GM23338 (cell line): Measurements from ENCODE around the gene GPD1. TPM values are rescaled to one million over a fixed set of nuclear protein-coding genes. Genes with fewer than 3 reads are reported as not detected.

Experiments
- ATAC-seq: fragments of 200-7000 bp; cut with Tn5 transposase; 3 replicates; pipeline ENCODE4 v1.9.1; 2020
- DNase-seq: peaks from one replicate; pipeline ENCODE4 v3.0.0-alpha.2; 2015; ENCODE audit warnings: low spot score
- H2AFZ ChIP-seq: fragments of 200-600 bp; sonication (generic); 2 replicates; pipeline ENCODE4 v1.8.0; 2016; ENCODE audit warnings: antibody characterized with exemption, mild to moderate bottlenecking, moderate library complexity
- H3F3A ChIP-seq: fragments of 200-600 bp; sonication (generic); replicated peaks from 2 replicates; pipeline ENCODE4 v1.8.0; 2017; ENCODE audit warnings: antibody characterized with exemption, mixed run types, low read depth
- H3K27ac ChIP-seq: fragments of 200-600 bp; sonication (generic); 2 replicates; pipeline ENCODE4 v1.6.1; 2016; ENCODE audit warnings: low read depth
- H3K27me3 ChIP-seq: fragments of 200-600 bp; sonication (generic); 2 replicates; pipeline ENCODE4 v1.8.0; 2016; ENCODE audit warnings: mild to moderate bottlenecking, mixed run types, moderate library complexity; ENCODE audit not compliant: insufficient read depth
- H3K36me3 ChIP-seq: fragments of 200-600 bp; sonication (generic); 2 replicates; pipeline ENCODE4 v1.8.0; 2016; ENCODE audit warnings: mild to moderate bottlenecking; ENCODE audit not compliant: insufficient read depth
- H3K4me1 ChIP-seq: fragments of 200-600 bp; sonication (generic); 2 replicates; pipeline ENCODE4 v1.8.0; 2016; ENCODE audit warnings: mild to moderate bottlenecking, moderate library complexity; ENCODE audit not compliant: insufficient read depth
- H3K4me2 ChIP-seq: fragments of 200-600 bp; sonication (generic); 2 replicates; pipeline ENCODE4 v1.7.1; 2017; ENCODE audit warnings: mixed run types
- H3K4me3 ChIP-seq: fragments of 200-600 bp; sonication (generic); 2 replicates; pipeline ENCODE4 v1.6.1; 2016; ENCODE audit warnings: mixed run types
- H3K79me2 ChIP-seq: fragments of 200-600 bp; sonication (generic); replicated peaks from 2 replicates; pipeline ENCODE4 v1.8.0; 2017; ENCODE audit warnings: mild to moderate bottlenecking; ENCODE audit not compliant: insufficient read depth
- H3K9me2 ChIP-seq: fragments of 200-600 bp; sonication (generic); 2 replicates; pipeline ENCODE4 v1.8.0; 2017; ENCODE audit not compliant: insufficient read depth
- H4K20me1 ChIP-seq: fragments of 200-600 bp; sonication (generic); replicated peaks from 2 replicates; pipeline ENCODE4 v1.8.0; 2017; ENCODE audit warnings: mild to moderate bottlenecking; ENCODE audit not compliant: insufficient read depth
- H3K27ac Mint-ChIP-seq: 2 replicates; pipeline ENCODE4 v1.8.0; 2020; ENCODE audit warnings: inconsistent platforms, mild to moderate bottlenecking, moderate library complexity, mixed read lengths
- H3K27me3 Mint-ChIP-seq: 3 replicates; pipeline ENCODE4 v1.8.0; 2022; ENCODE audit warnings: low read depth, mild to moderate bottlenecking, moderate library complexity, mixed read lengths, inconsistent platforms; ENCODE audit not compliant: insufficient read depth, poor library complexity
- H3K36me3 Mint-ChIP-seq: 3 replicates; pipeline ENCODE4 v1.8.0; 2021; ENCODE audit warnings: low read depth, mild to moderate bottlenecking, inconsistent platforms, moderate library complexity, mixed read lengths
- H3K4me1 Mint-ChIP-seq: 3 replicates; pipeline ENCODE4 v1.8.0; 2020; ENCODE audit warnings: mild to moderate bottlenecking, inconsistent platforms, mixed read lengths
- H3K4me3 Mint-ChIP-seq: 3 replicates; pipeline ENCODE4 v1.8.0; 2021; ENCODE audit warnings: moderate library complexity, mild to moderate bottlenecking, inconsistent platforms, mixed read lengths
- H3K9me3 Mint-ChIP-seq: 3 replicates; pipeline ENCODE4 v1.8.0; 2020; ENCODE audit warnings: moderate library complexity, mild to moderate bottlenecking, inconsistent platforms, mixed read lengths
- CREB1 ChIP-seq: fragments of 250-450 bp; sonication (Bioruptor Pico); IDR thresholded peaks from 2 replicates; pipeline ENCODE4 v1.5.0; 2020; ENCODE audit warnings: low read depth, mild to moderate bottlenecking, moderate library complexity
- EZH2 ChIP-seq: fragments of 200-600 bp; sonication (generic); IDR thresholded peaks from one replicate; pipeline ENCODE4 v1.8.0; 2017; ENCODE audit warnings: antibody characterized with exemption, mild to moderate bottlenecking, low read depth; ENCODE audit not compliant: unreplicated experiment
- EZH2phosphoT487 ChIP-seq: fragments of 200-600 bp; sonication (generic); IDR thresholded peaks from one replicate; pipeline ENCODE4 v1.8.1; 2018; ENCODE audit warnings: antibody characterized with exemption; ENCODE audit not compliant: unreplicated experiment
- JUNB ChIP-seq: IDR thresholded peaks from one replicate; pipeline ENCODE4 v1.6.1; 2016; ENCODE audit warnings: antibody characterized with exemption; ENCODE audit not compliant: unreplicated experiment
- NANOG ChIP-seq: IDR thresholded peaks from 2 replicates; pipeline ENCODE4 v1.6.1; 2016; ENCODE audit warnings: antibody characterized with exemption, borderline replicate concordance
- POLR2AphosphoS5 ChIP-seq: IDR thresholded peaks from 2 replicates; pipeline ENCODE4 v1.6.1; 2016; ENCODE audit warnings: antibody characterized with exemption, low read depth
- STAT1 ChIP-seq: IDR thresholded peaks from one replicate; pipeline ENCODE4 v1.6.1; 2016; ENCODE audit warnings: antibody characterized with exemption; ENCODE audit not compliant: unreplicated experiment
- ZNF114 ChIP-seq: fragments of 250-450 bp; sonication (Bioruptor Pico); IDR thresholded peaks from 2 replicates; pipeline ENCODE4 v1.5.0; 2020; ENCODE audit warnings: mild to moderate bottlenecking, moderate library complexity
- ZNF331 ChIP-seq: fragments of 250-450 bp; sonication (Bioruptor Pico); IDR thresholded peaks from 2 replicates; pipeline ENCODE4 v1.5.0; 2020; ENCODE audit warnings: low read depth, mild to moderate bottlenecking, moderate library complexity
- polyA plus RNA-seq: library from polyadenylated mRNA; unstranded; fragments of >200 nt; fragmentation: Nextera tagmentation; extraction: Ambion mirVana; gene quantifications from 2 replicates; pipeline ENCODE4 v1.2.1, GENCODE V29; 2016
- total RNA-seq: library from RNA; depleted of rRNA; stranded (reverse); fragments of >200 nt; shearing (Covaris generic); gene quantifications from 2 replicates; pipeline ENCODE4 v1.2.3, GENCODE V29; 2014
- TF ChIP-seq, protein P1 (sequence below): fragments of 250-450 bp; sonication (Bioruptor Pico); IDR thresholded peaks from 2 replicates; pipeline ENCODE4 v1.5.0; 2020; ENCODE audit warnings: mild to moderate bottlenecking, moderate library complexity
- TF ChIP-seq, protein P2 (sequence below), 2 experiments: fragments of 200-600 bp in 1 of 2; sonication (generic) in 1 of 2; conservative IDR thresholded peaks; 2 replicates each; pipeline versions ENCODE4 v1.5.1 to v1.6.1; 2016 to 2017; ENCODE audit warnings: antibody characterized with exemption in 2 of 2, low read depth in 2 of 2, mild to moderate bottlenecking in 2 of 2, moderate library complexity in 1 of 2
- TF ChIP-seq, protein P3 (sequence below): IDR thresholded peaks from one replicate; pipeline ENCODE4 v1.6.1; 2018; ENCODE audit warnings: antibody characterized with exemption; ENCODE audit not compliant: unreplicated experiment

GPD1 gene
- total and polyA plus RNA-seq, 2 experiments from 2014 or later, result 0.36 to 0.45 TPM

DNA sequence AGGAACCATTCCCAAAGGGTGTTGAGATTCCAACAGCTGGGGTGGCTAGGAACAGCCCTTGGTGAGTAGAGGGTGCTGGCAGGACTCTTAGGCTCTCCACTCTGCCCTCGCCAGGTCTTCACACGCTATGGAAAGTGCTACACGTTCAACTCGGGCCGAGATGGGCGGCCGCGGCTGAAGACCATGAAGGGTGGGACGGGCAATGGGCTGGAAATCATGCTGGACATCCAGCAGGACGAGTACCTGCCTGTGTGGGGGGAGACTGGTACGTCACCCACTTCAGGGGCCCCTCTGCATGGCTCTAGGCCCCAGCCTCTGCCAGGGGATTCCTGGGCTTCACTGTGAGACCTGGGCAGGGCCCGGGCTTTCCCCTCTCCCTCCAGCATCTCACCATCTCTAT is 26.7 kb upstream of the GPD1 start:
- H3K27me3 Mint-ChIP-seq, result peaks cover 16% of the 10 kb centered on the region
- no peak for DNase-seq
- H2AFZ ChIP-seq, result no peak overlapping the region
- no peak overlapping the region for H3K27ac ChIP-seq
- H3K4me1 Mint-ChIP-seq, result peaks cover 30% of the 10 kb centered on the region
- peaks cover 27% of the 10 kb centered on the region for H3K27me3 ChIP-seq
- no peak for ATAC-seq
- TF ChIP-seq POLR2AphosphoS5 (no peak), ZNF114 (no peak), NANOG (no peak), EZH2 (no peak), JUNB (no peak), STAT1 (no peak), ZNF331 (no peak), CREB1 (CRISPR knock-in tag) (no peak), EZH2phosphoT487 (no peak)
- TF ChIP-seq, protein P1, sequence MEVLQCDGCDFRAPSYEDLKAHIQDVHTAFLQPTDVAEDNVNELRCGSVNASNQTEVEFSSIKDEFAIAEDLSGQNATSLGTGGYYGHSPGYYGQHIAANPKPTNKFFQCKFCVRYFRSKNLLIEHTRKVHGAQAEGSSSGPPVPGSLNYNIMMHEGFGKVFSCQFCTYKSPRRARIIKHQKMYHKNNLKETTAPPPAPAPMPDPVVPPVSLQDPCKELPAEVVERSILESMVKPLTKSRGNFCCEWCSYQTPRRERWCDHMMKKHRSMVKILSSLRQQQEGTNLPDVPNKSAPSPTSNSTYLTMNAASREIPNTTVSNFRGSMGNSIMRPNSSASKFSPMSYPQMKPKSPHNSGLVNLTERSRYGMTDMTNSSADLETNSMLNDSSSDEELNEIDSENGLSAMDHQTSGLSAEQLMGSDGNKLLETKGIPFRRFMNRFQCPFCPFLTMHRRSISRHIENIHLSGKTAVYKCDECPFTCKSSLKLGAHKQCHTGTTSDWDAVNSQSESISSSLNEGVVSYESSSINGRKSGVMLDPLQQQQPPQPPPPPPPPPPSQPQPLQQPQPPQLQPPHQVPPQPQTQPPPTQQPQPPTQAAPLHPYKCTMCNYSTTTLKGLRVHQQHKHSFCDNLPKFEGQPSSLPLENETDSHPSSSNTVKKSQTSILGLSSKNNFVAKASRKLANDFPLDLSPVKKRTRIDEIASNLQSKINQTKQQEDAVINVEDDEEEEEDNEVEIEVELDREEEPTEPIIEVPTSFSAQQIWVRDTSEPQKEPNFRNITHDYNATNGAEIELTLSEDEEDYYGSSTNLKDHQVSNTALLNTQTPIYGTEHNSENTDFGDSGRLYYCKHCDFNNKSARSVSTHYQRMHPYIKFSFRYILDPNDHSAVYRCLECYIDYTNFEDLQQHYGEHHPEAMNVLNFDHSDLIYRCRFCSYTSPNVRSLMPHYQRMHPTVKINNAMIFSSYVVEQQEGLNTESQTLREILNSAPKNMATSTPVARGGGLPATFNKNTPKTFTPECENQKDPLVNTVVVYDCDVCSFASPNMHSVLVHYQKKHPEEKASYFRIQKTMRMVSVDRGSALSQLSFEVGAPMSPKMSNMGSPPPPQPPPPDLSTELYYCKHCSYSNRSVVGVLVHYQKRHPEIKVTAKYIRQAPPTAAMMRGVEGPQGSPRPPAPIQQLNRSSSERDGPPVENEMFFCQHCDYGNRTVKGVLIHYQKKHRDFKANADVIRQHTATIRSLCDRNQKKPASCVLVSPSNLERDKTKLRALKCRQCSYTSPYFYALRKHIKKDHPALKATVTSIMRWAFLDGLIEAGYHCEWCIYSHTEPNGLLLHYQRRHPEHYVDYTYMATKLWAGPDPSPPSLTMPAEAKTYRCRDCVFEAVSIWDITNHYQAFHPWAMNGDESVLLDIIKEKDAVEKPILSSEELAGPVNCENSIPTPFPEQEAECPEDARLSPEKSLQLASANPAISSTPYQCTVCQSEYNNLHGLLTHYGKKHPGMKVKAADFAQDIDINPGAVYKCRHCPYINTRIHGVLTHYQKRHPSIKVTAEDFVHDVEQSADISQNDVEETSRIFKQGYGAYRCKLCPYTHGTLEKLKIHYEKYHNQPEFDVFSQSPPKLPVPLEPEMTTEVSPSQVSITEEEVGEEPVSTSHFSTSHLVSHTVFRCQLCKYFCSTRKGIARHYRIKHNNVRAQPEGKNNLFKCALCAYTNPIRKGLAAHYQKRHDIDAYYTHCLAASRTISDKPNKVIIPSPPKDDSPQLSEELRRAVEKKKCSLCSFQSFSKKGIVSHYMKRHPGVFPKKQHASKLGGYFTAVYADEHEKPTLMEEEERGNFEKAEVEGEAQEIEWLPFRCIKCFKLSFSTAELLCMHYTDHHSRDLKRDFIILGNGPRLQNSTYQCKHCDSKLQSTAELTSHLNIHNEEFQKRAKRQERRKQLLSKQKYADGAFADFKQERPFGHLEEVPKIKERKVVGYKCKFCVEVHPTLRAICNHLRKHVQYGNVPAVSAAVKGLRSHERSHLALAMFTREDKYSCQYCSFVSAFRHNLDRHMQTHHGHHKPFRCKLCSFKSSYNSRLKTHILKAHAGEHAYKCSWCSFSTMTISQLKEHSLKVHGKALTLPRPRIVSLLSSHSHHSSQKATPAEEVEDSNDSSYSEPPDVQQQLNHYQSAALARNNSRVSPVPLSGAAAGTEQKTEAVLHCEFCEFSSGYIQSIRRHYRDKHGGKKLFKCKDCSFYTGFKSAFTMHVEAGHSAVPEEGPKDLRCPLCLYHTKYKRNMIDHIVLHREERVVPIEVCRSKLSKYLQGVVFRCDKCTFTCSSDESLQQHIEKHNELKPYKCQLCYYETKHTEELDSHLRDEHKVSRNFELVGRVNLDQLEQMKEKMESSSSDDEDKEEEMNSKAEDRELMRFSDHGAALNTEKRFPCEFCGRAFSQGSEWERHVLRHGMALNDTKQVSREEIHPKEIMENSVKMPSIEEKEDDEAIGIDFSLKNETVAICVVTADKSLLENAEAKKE (CRISPR knock-in tag), result no peak
- TF ChIP-seq, protein P2, sequence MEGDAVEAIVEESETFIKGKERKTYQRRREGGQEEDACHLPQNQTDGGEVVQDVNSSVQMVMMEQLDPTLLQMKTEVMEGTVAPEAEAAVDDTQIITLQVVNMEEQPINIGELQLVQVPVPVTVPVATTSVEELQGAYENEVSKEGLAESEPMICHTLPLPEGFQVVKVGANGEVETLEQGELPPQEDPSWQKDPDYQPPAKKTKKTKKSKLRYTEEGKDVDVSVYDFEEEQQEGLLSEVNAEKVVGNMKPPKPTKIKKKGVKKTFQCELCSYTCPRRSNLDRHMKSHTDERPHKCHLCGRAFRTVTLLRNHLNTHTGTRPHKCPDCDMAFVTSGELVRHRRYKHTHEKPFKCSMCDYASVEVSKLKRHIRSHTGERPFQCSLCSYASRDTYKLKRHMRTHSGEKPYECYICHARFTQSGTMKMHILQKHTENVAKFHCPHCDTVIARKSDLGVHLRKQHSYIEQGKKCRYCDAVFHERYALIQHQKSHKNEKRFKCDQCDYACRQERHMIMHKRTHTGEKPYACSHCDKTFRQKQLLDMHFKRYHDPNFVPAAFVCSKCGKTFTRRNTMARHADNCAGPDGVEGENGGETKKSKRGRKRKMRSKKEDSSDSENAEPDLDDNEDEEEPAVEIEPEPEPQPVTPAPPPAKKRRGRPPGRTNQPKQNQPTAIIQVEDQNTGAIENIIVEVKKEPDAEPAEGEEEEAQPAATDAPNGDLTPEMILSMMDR (conservative IDR thresholded peaks at IDR 0.05; ENCODE audit: low read depth in 2 of 2), result no peak
- TF ChIP-seq, protein P3, sequence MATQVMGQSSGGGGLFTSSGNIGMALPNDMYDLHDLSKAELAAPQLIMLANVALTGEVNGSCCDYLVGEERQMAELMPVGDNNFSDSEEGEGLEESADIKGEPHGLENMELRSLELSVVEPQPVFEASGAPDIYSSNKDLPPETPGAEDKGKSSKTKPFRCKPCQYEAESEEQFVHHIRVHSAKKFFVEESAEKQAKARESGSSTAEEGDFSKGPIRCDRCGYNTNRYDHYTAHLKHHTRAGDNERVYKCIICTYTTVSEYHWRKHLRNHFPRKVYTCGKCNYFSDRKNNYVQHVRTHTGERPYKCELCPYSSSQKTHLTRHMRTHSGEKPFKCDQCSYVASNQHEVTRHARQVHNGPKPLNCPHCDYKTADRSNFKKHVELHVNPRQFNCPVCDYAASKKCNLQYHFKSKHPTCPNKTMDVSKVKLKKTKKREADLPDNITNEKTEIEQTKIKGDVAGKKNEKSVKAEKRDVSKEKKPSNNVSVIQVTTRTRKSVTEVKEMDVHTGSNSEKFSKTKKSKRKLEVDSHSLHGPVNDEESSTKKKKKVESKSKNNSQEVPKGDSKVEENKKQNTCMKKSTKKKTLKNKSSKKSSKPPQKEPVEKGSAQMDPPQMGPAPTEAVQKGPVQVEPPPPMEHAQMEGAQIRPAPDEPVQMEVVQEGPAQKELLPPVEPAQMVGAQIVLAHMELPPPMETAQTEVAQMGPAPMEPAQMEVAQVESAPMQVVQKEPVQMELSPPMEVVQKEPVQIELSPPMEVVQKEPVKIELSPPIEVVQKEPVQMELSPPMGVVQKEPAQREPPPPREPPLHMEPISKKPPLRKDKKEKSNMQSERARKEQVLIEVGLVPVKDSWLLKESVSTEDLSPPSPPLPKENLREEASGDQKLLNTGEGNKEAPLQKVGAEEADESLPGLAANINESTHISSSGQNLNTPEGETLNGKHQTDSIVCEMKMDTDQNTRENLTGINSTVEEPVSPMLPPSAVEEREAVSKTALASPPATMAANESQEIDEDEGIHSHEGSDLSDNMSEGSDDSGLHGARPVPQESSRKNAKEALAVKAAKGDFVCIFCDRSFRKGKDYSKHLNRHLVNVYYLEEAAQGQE, result no peak
- H3K79me2 ChIP-seq, result no peaks in the 10 kb centered on the region
- peaks cover 4% of the 10 kb centered on the region; the same call in 1 of the 2 replicates for H3K4me1 ChIP-seq
- H3K4me3 ChIP-seq, result no peak overlapping the region
- H3F3A ChIP-seq, result 0 out of 2 replicates have a peak, but pooled peaks cover 3% of the 10 kb centered on the region
- no peaks in the 10 kb centered on the region for H3K9me2 ChIP-seq
- no peaks in the 10 kb centered on the region for H3K36me3 ChIP-seq
- H3K4me3 Mint-ChIP-seq, result no peak overlapping the region
- H3K4me2 ChIP-seq, result no peak overlapping the region
- no peaks in the 10 kb centered on the region for H3K9me3 Mint-ChIP-seq
- H3K36me3 Mint-ChIP-seq, result no peaks in the 10 kb centered on the region
- no peaks in the 10 kb centered on the region for H4K20me1 ChIP-seq
- H3K27ac Mint-ChIP-seq, result no peak overlapping the region
